Lower leg skin (tissue), 4 donors: ENCODE results near the gene CBFA2T3. TPM values are rescaled to one million over a fixed set of nuclear protein-coding genes. Genes with fewer than 3 reads are reported as not detected.
"Not testable (repeated sequence)": the region's sequence is repeated elsewhere in the genome, so short reads cannot be mapped to it uniquely, and the experiment has no call there.

Source experiments
- DNase-seq, 2 donors: peaks; one replicate each; pipeline ENCODE4 v3.0.0-alpha.2; 2019; ENCODE audit warnings: low spot score in 2 of 2
- H3K4me3 ChIP-seq: fragments of 200-600 bp; sonication (generic); 2 replicates; pipeline ENCODE4 v1.5.1; 2017; ENCODE audit warnings: mild to moderate bottlenecking, low read depth; ENCODE audit not compliant: poor library complexity, severe bottlenecking
- CTCF ChIP-seq, 3 donors: fragments of 450-650 bp; IDR thresholded peaks; one replicate each; pipeline ENCODE4 v1.5.1; 2016; ENCODE audit warnings: antibody characterized with exemption in 3 of 3, mild to moderate bottlenecking in 3 of 3, moderate library complexity in 2 of 3
- POLR2A ChIP-seq, 2 donors: fragments of 450-650 bp; IDR thresholded peaks; one replicate each; pipeline ENCODE4 v1.6.1; 2016 to 2017; ENCODE audit warnings: antibody characterized with exemption in 2 of 2, mild to moderate bottlenecking in 1 of 2, moderate library complexity in 1 of 2
- WGBS, 2 donors: methylation state at CpG; one replicate each; pipeline ENCODE4 v1.1.5; 2018; 5-methylcytosine and 5-hydroxymethylcytosine counted together
- intact Hi-C: fragments of 100-400 bp; cut with DNase I; formaldehyde crosslinking; loops from one replicate; pipeline ENCODE4 v1.15.0; 2023; ENCODE audit warnings: low total_unique reads
- total RNA-seq, 4 donors: library from RNA; depleted of rRNA; stranded (reverse); fragments of >200 nt; gene quantifications; one replicate each; pipeline ENCODE4 v1.1.0, GENCODE V29; 2016

The CBFA2T3 gene
- total RNA-seq, 4 donors from 2014 or later, result 0.93 to 4.4 (median 2.9) TPM

GRCh38 chr16:88893127-88893968 is 83.7 kb downstream of the CBFA2T3 start:
- TF ChIP-seq CTCF (IDR thresholded peaks at IDR 0.05), result no peak
- TF ChIP-seq POLR2A (IDR thresholded peaks at IDR 0.05), result no peak
- intact Hi-C loops, result no loop called here
- WGBS, 2 donors, result 82 to 85% methylated on average over 8 to 18 of the region's 19 CpGs
- H3K4me3 ChIP-seq, result no peak overlapping the region
- no peak for DNase-seq

- 55 to 88% methylated on average over 12 to 20 of the region's 20 CpGs for WGBS, 2 donors
- no peak for TF ChIP-seq CTCF (IDR thresholded peaks at IDR 0.05)
- no peak for TF ChIP-seq POLR2A (IDR thresholded peaks at IDR 0.05)
- no peak for DNase-seq
- intact Hi-C loops, result no loop called here
- H3K4me3 ChIP-seq, result no peak overlapping the region
These were observed 84.9 kb downstream of the CBFA2T3 start for GRCh38 chr16:88892065-88892464.

GRCh38 chr16:88891083-88891482 is 85.9 kb downstream of the CBFA2T3 start:
- TF ChIP-seq POLR2A (IDR thresholded peaks at IDR 0.05), result no peak
- TF ChIP-seq CTCF (IDR thresholded peaks at IDR 0.05), result no peak
- no peak for DNase-seq
- no peak overlapping the region for H3K4me3 ChIP-seq
- WGBS, 2 donors, result 74 to 78% methylated on average over 16 of the region's 16 CpGs
- intact Hi-C loops, result no loop called here

DNA sequence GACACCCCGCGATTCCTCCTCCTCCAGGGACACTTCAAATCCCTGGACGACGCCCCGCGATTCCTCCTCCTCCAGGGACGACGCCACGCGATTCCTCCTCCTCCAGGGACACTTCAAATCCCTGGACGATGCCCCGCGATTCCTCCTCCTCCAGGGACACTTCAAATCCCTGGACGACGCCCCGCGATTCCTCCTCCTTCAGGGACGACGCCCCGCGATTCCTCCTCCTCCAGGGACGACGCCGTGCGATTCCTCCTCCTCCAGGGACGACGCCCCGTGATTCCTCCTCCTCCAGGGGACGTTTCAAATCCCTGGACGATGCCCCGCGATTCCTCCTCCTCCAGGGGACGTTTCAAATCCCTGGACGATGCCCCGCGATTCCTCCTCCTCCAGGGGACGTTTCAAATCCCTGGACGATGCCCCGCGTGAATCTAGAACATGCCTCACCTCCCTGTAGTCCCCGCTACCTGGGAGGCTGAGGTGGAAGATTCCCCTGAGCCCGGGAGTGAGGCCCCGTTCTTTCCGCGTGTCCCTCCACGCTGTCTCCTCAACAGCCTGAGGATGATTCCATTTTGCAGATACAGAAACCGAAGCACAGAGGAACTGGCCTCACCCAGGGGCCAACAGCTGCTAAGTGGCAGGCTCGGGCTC is 87.2 kb downstream of the CBFA2T3 start:
- H3K4me3 ChIP-seq, DNase-seq, intact Hi-C loops: not testable (repeated sequence)
- WGBS, 2 donors, result 91% methylated on average over 48 of the region's 48 CpGs

DNA sequence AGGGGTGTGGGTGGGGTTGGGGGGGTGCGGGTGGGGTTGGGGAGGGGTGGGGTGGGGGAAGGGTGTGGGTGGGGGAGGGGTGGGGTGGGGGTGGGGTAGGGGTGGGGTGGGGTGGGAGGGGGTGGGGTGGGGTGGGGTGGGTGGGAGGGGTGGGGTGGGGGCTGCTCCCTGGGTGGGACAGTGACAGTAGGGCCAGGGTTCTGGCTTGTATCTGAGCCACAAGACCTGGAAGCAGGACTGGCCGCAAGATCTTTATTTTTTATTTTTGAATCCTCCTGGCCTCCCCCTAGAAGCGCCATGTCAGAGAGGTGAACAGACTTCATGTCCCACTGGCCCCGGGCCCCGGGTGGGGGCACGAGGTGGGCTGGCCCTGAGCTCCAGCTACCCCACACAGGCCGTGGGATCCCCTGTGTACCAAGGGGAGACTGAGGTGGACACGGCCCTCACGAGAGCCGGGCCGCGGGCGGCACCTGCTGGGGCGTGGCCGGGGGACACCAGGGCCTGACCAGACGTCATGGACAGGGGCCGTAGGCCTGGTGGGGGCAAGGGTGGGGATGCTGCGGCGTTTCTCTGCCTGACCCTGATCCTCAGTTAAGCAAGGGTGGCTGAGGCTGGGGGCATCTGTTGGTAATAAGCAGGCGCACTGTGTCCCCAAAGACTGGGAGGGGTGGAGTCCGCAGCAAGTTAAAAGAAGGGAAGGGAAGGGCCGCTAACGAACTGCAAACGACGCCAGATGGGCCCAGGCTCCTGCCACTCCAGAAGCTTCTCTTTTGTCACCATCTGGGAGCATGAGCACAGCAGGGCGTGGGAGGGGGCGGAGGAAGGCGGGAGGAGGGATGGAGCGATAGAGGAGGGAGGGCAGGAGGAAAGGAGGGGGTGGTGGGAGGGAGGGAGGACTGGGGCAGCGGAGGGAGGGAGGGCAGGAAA is 88.3 kb downstream of the CBFA2T3 start:
- DNase-seq, result no peak
- 49 to 53% methylated on average over 28 of the region's 30 CpGs for WGBS, 2 donors
- no peak overlapping the region for H3K4me3 ChIP-seq
- intact Hi-C loops, result no loop called here
- TF ChIP-seq POLR2A (IDR thresholded peaks at IDR 0.05), result no peak
- TF ChIP-seq CTCF (IDR thresholded peaks at IDR 0.05), result no peak
